ENCODE data around the gene HNRNPD. TPM values are rescaled to one million over a fixed set of nuclear protein-coding genes. Genes with fewer than 3 reads are reported as not detected.

HNRNPD gene
- total and polyA plus RNA-seq, 2 of the 13 experiments (the other 11 are each of a cell fraction or from before 2014, with no cell fraction given): 64.0 to 69.7 TPM

GRCh38 chr4:82373816-82374625 is at the start of gene HNRNPD (continued):
- TF ChIP-seq NRL (CRISPR knock-in tag; IDR thresholded peaks at IDR 0.05; ENCODE audit: borderline replicate concordance) (peak; percentile 76), ZNF580 (CRISPR knock-in tag; IDR thresholded peaks at IDR 0.05; ENCODE audit: borderline replicate concordance, low read depth) (peak; percentile 90), HNF4A (CRISPR knock-in tag; IDR thresholded peaks at IDR 0.05) (peak; percentile 16; the same call in 1 of the 2 replicates), MEIS2 (CRISPR knock-in tag; IDR thresholded peaks at IDR 0.05) (peak; percentile 67; the same call in 1 of the 2 replicates), ZNF367 (CRISPR knock-in tag; IDR thresholded peaks at IDR 0.05; ENCODE audit: borderline replicate concordance) (peak; percentile 76; the same call in 1 of the 2 replicates), PATZ1 (CRISPR knock-in tag; IDR thresholded peaks at IDR 0.05) (peak; percentile 92), HDAC2 (CRISPR knock-in tag; IDR thresholded peaks at IDR 0.05) (peak; percentile 70), CHD4 (IDR thresholded peaks at IDR 0.05; ENCODE audit: borderline replicate concordance, low read length) (no peak), MAFF (IDR thresholded peaks at IDR 0.05; ENCODE audit: low read depth, low read length) (no peak), ZNF24 (IDR thresholded peaks at IDR 0.05) (no peak), NCOA2 (CRISPR knock-in tag; IDR thresholded peaks at IDR 0.05) (peak; percentile 71), XRCC5 (optimal IDR thresholded peaks at IDR 0.05; ENCODE audit: low read length) (peak; percentile 51), TP53 (CRISPR knock-in tag; conservative IDR thresholded peaks at IDR 0.05) (peak; percentile 77; the same call in 1 of the 2 replicates), ZFYVE20 (CRISPR knock-in tag; IDR thresholded peaks at IDR 0.05; ENCODE audit: borderline replicate concordance, low read depth) (no peak), ELF3 (CRISPR knock-in tag; IDR thresholded peaks at IDR 0.05) (no peak; the same call in none of the 2 replicates), ZNF318 (CRISPR knock-in tag; IDR thresholded peaks at IDR 0.05) (peak; percentile 91)

Measured in HepG2 (cell line).